Testis (tissue), 3 donors: ENCODE data around the gene AHDC1. TPM values are rescaled to one million over a fixed set of nuclear protein-coding genes. Genes with fewer than 3 reads are reported as not detected.

Experiments
- DNase-seq: peaks from one replicate; pipeline ENCODE4 v3.0.0-alpha.2; 2019
- H3K27ac ChIP-seq, 2 donors: fragments of 200-600 bp; sonication (generic); one replicate each; pipeline ENCODE4 v1.5.1; 2019
- H3K27me3 ChIP-seq: fragments of 200-600 bp; sonication (generic); one replicate; pipeline ENCODE4 v1.5.1; 2019
- H3K36me3 ChIP-seq: fragments of 200-600 bp; sonication (generic); one replicate; pipeline ENCODE4 v1.5.1; 2017; ENCODE audit warnings: low read depth; ENCODE audit errors: missing control alignments
- H3K4me1 ChIP-seq: fragments of 200-600 bp; sonication (generic); one replicate; pipeline ENCODE4 v1.5.1; 2019
- H3K4me3 ChIP-seq, 2 donors: fragments of 200-600 bp; sonication (generic); one replicate each; pipeline ENCODE4 v1.5.1; 2017 to 2019
- H3K9me3 ChIP-seq: fragments of 200-600 bp; sonication (generic); one replicate; pipeline ENCODE4 v1.5.1; 2017
- POLR2A ChIP-seq: fragments of 450-650 bp; IDR thresholded peaks from one replicate; pipeline ENCODE4 v1.6.1; 2017; ENCODE audit warnings: antibody characterized with exemption, mild to moderate bottlenecking, moderate library complexity
- WGBS, 2 donors: methylation state at CpG; one replicate each; pipeline ENCODE4 v1.1.5; 2018; 5-methylcytosine and 5-hydroxymethylcytosine counted together
- intact Hi-C: fragments of 100-400 bp; cut with DNase I; formaldehyde crosslinking; loops from one replicate; pipeline ENCODE4 v1.15.1; 2023; ENCODE audit warnings: low total_unique reads
- polyA plus RNA-seq: library from polyadenylated mRNA; stranded (reverse); fragments of 350-450 nt; fragmentation: Illumina TruSeq; extraction: RNeasy Lipid Tissue Mini Kit (QIAGEN cat#74804); gene quantifications from one replicate; pipeline ENCODE4 v1.2.3, GENCODE V29; 2014; ENCODE audit warnings: low read depth, low replicate concordance; ENCODE audit not compliant: insufficient read depth
- total RNA-seq, 2 donors: library from RNA; depleted of rRNA; stranded (reverse); fragments of >200 nt; gene quantifications; one replicate each; pipeline ENCODE4 v1.2.3, GENCODE V29; 2016
- TF ChIP-seq, protein P1 (sequence below), 3 experiments: fragments of 450-650 bp in 2 of 3; fragments of 200-600 bp in 1 of 3; sonication (generic) in 1 of 3; IDR thresholded peaks; one replicate each; pipeline ENCODE4 v1.5.1; 2016 to 2019; ENCODE audit warnings: antibody characterized with exemption in 3 of 3, mild to moderate bottlenecking in 2 of 3, moderate library complexity in 1 of 3

Gene AHDC1
- total and polyA plus RNA-seq, 3 donors from 2014 or later, result 32.5 to 86.8 (median 73.7) TPM

DNA sequence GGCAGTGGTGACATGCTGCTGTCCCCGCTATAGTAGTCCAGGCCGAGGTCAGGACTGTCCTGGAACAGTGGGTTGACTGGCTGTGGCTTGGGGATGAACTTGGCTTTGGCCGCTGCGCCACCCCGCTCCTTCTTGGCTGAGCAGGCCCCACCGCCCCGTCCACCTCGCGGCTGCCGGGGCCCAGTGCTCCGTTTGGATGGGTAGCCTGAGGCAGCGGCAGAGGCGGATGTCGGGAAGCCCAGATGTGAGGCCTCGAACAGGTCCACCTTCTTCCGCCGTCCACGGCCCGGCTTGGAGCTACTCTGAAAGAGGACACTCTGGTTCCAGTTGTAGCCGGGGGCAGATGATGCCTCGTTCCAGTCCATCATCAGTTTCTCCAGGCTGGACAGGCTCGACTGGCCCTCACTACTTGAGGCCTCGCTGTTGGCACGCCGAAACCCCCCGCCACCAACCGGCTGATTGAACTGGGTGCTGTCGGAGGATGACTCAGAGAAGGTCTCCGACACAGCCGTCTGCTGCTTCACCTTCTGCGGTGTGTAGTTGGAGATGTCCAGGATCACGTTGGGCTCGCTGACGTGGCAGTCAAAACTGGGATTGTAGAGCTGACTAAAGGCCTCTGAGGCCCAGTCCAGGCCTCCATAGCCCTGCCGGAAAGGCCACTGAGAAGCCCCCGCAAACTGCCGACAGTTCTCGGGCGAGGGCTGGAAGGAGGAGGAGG lies 55.6 kb downstream of the AHDC1 start:
- no peak overlapping the region for H3K4me3 ChIP-seq
- intact Hi-C loops, result no loop called here
- no peaks in the 10 kb centered on the region for H3K27me3 ChIP-seq
- no peaks in the 10 kb centered on the region for H3K36me3 ChIP-seq
- no peak for TF ChIP-seq POLR2A
- TF ChIP-seq, protein P1, sequence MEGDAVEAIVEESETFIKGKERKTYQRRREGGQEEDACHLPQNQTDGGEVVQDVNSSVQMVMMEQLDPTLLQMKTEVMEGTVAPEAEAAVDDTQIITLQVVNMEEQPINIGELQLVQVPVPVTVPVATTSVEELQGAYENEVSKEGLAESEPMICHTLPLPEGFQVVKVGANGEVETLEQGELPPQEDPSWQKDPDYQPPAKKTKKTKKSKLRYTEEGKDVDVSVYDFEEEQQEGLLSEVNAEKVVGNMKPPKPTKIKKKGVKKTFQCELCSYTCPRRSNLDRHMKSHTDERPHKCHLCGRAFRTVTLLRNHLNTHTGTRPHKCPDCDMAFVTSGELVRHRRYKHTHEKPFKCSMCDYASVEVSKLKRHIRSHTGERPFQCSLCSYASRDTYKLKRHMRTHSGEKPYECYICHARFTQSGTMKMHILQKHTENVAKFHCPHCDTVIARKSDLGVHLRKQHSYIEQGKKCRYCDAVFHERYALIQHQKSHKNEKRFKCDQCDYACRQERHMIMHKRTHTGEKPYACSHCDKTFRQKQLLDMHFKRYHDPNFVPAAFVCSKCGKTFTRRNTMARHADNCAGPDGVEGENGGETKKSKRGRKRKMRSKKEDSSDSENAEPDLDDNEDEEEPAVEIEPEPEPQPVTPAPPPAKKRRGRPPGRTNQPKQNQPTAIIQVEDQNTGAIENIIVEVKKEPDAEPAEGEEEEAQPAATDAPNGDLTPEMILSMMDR (IDR thresholded peaks at IDR 0.05), result no peak
- no peaks in the 10 kb centered on the region for H3K9me3 ChIP-seq
- no peak for DNase-seq
- 87 to 88% methylated on average over 23 to 39 of the region's 39 CpGs for WGBS, 2 donors
- no peak overlapping the region for H3K27ac ChIP-seq
- peaks cover 41% of the 10 kb centered on the region for H3K4me1 ChIP-seq

DNA sequence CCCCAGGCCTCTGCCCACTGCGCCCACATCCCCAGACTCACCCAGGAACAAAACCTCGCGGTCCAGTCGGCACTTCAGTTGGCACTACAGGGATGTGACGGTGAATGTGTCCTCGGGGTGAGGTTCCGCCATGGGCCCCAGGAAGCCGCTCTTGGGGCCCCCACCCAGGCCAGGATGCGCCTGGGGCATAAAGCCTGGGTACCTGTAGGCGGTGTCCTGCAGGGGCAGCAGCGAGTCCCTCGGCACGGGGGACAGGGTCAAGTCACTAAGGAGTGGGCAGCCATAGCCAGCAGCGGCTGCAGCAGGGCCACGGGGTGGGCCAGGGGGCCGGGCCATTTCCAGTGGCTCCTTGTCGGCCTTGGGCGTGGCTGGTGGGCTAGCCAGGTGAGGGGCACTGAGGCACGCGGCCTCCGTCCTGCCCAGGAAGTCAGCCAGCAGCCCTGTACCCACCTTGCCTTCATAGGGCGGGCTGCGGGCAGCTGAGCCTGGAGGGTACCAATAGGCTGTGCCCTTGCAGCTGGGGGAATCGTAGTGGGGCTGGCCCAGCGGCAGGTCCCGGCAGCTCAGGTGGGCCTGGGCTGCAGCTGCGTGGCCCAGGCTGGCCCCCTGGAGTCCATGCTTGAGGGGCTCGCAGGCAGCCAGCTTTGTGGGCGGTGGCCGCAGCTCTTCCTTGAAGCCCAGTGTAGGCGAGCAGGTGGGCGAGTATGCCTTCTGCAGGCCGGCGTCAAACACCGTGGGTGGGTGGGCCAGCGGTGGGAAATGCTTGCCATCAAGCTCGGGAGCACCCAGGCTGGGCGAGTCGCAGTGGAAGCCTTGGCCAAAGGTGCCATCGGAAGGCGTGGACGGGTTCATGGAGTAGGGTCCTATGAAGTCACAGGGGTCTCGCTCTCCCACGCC lies 56.5 kb downstream of the AHDC1 start:
- H3K4me3 ChIP-seq, result no peak overlapping the region
- H3K27ac ChIP-seq, result peak overlapping the region; percentile 63 to 88
- no peaks in the 10 kb centered on the region for H3K9me3 ChIP-seq
- 92 to 94% methylated on average over 17 to 44 of the region's 44 CpGs for WGBS, 2 donors
- H3K36me3 ChIP-seq, result no peaks in the 10 kb centered on the region
- no peaks in the 10 kb centered on the region for H3K27me3 ChIP-seq
- peaks cover 50% of the 10 kb centered on the region for H3K4me1 ChIP-seq
- intact Hi-C loops, result no loop called here
- no peak for TF ChIP-seq POLR2A
- TF ChIP-seq, protein P1 (IDR thresholded peaks at IDR 0.05), result no peak
- no peak for DNase-seq

DNA sequence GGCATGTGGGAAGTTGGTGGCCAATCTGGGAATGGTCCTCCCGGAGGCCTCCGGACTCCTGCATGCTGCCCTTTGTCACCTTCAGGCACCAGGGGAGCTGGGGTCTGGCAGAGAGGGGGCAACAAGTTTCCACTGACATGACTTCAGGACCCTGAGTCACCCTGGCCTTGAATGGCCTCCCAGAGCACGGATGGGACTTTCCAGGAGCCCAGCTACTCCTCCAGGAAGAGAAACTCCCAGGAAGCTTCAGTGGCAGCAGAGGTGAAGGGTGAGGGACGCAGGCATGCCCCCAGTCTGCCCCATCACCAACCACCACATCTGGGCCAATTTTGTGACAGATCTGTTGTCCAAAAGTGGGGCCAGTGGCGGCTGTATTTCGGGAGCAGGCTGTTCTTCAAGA lies 58.1 kb downstream of the AHDC1 start:
- Histone ChIP-seq H3K27ac (peak overlapping the region; percentile 88 to 90), H3K27me3 (no peaks in the 10 kb centered on the region), H3K36me3 (no peaks in the 10 kb centered on the region), H3K4me3 (no peak overlapping the region), H3K9me3 (no peaks in the 10 kb centered on the region), H3K4me1 (peaks cover 57% of the 10 kb centered on the region)
- no peak for DNase-seq
- WGBS, 2 donors, result 44 to 47% methylated on average over 6 of the region's 6 CpGs
- intact Hi-C loops, result no loop called here
- TF ChIP-seq POLR2A, result no peak

DNA sequence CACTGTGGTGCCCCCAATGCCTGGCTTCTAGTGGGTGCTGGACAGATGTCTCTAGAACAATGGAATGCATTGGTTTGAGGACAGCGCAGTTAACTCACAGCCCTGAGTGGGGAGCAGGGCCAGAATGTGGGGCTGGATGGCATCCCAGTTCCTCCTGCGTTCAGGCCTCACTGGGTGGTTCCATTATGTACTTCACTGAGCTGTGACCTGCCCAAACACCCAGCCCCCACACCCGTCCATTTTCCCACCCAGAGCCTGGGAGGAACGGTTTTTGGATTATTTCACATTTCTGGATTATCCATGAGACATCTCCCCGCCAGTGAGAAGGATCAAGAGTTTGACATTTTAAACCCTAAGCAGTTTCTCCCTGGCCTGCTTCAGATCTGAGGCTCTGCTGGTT lies 58.7 kb downstream of the AHDC1 start:
- H3K27me3 ChIP-seq, result no peaks in the 10 kb centered on the region
- peaks cover 57% of the 10 kb centered on the region for H3K4me1 ChIP-seq
- H3K4me3 ChIP-seq, result no peak overlapping the region
- WGBS, 2 donors, result 22 to 30% methylated on average over 5 of the region's 5 CpGs
- TF ChIP-seq, protein P1 (IDR thresholded peaks at IDR 0.05), result no peak
- TF ChIP-seq POLR2A, result no peak
- H3K27ac ChIP-seq, result peak overlapping the region; percentile 88 to 90
- H3K36me3 ChIP-seq, result no peaks in the 10 kb centered on the region
- peak; percentile 86 for DNase-seq
- intact Hi-C loops, result no loop called here
- H3K9me3 ChIP-seq, result no peaks in the 10 kb centered on the region

DNA sequence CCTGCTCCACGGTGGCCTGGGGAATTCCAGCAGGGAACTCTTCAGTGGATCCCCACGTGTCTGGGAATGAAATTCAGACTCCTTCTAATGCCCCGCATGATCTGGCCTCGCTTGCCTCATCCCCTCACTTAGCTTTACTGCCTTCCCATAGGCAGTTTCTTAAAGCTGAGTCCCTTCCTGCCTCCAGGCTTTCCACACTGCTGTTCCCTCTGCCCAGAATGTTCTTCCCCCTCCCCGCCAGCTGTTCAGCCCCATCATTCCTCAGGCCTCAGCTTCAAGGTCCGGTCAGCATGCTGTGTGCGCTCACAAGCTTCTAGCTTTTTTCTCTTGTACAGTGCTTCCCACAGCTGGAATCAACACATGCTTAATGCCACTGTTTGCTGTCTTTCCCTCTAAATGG lies 59.1 kb downstream of the AHDC1 start:
- H3K27me3 ChIP-seq, result no peaks in the 10 kb centered on the region
- intact Hi-C loops, result no loop called here
- no peaks in the 10 kb centered on the region for H3K36me3 ChIP-seq
- no peak for TF ChIP-seq POLR2A
- TF ChIP-seq, protein P1 (IDR thresholded peaks at IDR 0.05), result no peak
- H3K27ac ChIP-seq, result peak overlapping the region; percentile 88 to 90
- no peak for DNase-seq
- no peak overlapping the region for H3K4me3 ChIP-seq
- WGBS, 2 donors, result 62 to 65% methylated on average over 7 of the region's 7 CpGs
- H3K4me1 ChIP-seq, result peaks cover 57% of the 10 kb centered on the region
- H3K9me3 ChIP-seq, result no peaks in the 10 kb centered on the region
